HCT116 (cell line): ENCODE data around the gene BICRAL.

Experiments used
- EZH2 ChIP-seq: fragments of 200-600 bp; sonication (generic); IDR thresholded peaks from 2 replicates; pipeline ENCODE4 v1.6.1; 2017; ENCODE audit warnings: antibody characterized with exemption, mixed run types
- JUND ChIP-seq: IDR thresholded peaks from 2 replicates; pipeline ENCODE4 v1.6.1; 2012

GRCh38 chr6:42751055-42751454 is 30.8 kb upstream of the BICRAL start:
- TF ChIP-seq JUND (no peak), EZH2 (no peak)
